CD4-positive, alpha-beta T cell treated with Interleukin-1 beta for 1 hour (primary cell): ENCODE results near the gene NCKAP5.

Source experiments
- DNase-seq, 2 donors: peaks; one replicate each; pipeline ENCODE4 v3.0.0-alpha.2; 2020 to 2022

NCKAP5 gene

DNA sequence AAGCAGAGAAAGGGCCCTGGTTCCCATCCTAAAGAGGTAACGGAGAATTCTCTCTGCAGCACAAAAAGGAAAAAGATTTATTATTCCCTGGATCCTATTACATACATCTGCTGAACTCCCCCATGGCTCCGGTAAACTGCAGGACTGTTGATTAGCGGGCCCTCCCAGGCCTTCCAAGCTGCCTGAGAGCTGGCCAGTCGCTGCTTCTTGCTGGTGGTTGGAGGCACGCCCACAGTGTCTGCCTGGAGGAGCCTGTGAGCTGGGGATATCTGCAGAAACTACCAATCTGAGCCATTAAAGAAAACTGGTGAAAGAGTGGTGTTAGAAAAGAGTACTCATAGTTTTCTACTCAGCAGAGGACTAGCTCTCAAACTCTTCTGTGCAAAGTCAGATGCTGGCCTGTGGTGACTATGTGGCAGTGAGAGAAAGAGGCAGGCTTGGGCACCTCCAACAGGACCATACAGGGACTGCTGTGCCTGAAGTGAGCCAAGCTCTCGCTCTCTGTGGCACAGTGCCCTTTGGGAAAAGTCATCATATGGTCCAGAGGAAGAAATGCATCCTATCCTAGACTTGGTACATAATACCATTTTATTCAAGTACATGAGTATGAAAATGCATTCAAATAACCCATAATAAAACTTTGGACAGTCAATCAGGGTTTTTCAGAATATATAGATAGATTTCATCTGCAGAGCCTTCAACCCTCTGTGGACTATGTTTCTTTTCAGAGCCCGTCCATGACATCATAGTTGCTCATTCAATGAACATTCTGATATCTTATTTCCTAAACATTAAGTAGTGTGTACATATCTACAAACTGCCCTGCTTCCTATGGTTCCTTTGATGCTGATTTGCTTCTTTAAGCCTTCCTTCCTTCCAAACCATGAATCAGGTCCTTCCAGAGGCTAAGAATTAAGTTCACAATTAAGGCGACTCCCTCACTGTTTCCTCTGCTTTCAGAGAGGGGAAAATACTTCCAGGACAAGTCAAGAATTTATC, 656.2 kb downstream of the NCKAP5 start:
- DNase-seq, result no peak

DNA sequence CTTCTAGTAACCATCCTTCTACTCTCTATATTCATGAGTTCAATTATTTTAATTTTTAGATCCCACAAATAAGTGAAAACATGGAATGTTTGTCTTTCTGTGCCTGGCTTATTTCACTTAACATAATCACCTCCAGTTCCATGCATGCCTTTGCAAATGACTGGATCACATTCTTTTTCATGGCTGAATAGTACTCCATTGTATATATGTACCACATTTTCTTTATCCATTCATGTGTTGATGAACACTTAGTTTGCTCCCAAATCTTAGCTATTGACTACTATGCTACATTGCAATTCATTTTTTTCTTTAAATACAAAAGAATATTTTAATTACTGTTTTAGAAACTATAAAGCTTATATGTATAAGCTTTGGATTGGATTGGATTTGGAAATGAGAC, 657.8 kb downstream of the NCKAP5 start:
- DNase-seq, result no peak

DNA sequence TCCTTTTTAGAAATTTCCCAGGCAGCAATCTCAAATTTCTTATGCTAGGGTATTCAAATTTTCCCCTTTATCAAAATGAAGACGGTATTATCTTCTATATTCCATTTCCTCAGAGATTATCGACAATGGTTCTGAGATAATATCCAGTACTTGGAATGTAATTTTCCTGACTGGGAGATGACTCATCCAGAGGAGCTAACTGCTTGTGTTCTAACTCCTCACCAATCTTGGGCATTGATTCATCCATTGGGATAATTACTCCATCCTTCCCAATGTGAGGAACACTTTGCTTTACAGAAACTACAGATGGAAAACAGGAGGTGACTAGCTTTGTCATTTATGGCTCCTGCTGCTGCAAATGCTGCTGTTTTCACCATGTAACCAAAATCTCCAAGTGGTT, 658.8 kb downstream of the NCKAP5 start:
- DNase-seq, result no peak

DNA sequence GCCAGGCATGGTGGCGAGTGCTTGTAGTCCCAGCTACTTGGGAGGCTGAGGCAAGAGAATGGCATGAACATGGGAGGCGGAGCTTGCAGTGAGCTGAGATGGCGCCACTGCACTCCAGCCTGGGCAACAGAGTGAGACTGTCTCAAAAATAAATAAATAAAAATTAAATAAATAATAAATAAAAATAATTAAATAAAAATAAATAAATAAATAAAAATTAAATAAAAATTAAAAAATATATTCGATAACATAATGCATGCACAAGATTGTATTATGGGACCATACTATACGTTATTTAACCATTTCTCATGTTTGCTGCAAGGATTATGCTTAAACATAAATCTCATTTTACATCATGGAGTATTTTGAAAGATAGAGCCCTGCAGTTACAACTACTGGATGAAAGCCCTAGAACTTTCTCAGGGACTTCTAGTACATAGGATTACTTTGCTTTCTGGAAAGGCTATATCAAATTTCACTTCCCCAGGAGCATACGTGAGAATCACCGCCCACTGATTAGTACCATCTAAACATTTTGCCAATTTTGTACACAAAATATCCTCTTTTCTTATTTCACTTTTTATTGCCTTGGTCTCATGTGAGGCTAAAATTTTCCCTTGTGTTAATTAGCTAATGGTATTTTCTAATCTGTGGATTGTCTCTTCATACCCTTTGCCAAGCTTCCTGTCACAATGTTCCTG, 664.0 kb downstream of the NCKAP5 start:
- DNase-seq, result no peak

DNA sequence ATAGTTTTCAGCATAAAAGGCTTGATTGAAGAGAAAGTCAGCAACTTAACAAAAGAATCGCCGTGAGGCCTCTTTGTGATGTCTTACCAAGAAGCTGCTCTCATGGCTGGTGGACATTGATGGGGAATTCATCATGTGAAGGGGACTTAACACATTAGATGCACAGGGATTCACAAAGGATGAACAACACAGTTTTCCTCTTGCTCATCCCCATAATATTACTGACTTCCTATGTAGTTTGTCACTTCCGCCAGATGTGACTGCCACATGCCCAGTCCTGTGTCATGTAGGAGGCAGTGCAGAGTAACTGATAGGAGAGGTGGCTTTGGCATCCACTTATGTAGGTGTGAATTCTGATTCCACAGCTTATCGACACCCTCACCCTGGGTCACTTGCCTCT, 665.6 kb downstream of the NCKAP5 start:
- DNase-seq, result no peak

DNA sequence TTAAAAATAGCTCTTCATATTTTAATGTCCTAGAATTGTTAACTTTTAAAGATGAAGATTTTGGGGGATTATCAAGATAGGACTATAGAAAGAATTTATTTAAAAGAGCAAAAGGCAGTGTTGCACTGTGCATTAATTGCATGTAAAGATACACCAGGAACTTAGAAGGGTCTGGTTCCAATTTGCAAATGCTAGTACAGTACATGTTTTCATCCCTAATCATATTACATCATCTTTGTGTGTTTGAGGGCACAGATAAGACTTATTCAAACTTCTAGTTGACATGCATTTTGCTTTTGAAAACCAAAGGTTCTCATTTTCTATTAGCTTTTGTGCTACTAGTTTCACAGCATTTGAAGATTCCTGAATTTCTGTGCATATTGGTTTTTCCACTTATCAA, 666.6 kb downstream of the NCKAP5 start:
- DNase-seq, result no peak

DNA sequence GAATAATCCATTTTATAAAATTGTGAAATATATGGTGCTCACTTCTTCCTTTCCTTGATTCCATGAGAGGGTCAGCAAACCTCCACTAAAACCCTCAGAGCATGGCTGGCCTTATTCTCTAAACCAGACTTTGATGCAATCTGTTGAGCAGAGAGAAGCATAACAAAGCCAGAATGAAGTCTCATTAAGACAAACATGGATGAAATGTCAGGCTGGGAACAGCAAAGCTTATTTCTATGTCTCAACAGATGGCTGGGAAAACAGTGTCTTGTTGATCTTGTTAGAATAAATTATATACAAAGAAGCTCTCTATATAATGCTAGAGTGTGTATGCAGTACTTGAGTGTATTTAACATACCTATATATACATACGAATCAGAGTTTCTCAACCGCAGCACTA, 671.2 kb downstream of the NCKAP5 start:
- DNase-seq, result no peak

DNA sequence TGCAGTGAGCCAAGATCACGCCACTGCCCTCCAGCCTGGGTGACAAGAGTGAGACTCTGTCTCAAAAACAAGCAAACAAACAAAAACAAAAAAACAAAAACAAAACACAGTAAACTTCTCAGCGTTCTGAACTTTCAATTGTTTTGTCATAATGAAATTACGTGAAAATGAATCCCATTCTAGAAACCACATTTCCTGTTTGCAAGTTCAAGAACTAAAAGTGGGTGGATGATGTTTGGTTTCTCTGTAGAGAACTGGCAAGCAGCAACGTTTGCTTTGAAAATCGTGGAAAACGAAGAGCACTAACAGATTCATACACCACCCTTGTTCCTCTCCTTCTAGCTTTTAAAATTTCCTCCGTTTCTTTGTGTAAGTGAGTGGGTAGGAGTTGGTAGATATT, 672.2 kb downstream of the NCKAP5 start:
- DNase-seq, result no peak

DNA sequence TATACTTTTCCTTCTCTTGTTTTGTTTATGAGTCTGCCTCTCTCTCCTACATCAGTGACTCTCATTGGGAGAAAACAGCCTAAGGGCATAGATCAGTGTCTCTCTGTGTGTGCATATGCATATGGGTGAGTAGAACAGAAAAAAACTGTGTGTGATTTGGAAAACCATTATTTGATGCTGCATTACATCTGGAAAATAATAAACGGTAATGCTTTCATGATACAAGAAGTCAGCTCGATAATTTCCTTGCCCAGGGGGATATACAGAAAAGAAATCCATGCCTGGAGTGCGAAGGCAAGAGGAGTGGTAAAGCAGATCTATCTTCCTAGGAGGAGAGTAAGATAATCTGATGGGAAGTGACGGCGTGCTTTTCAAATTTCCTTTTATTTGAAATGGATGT, 676.8 kb downstream of the NCKAP5 start:
- no peak for DNase-seq

DNA sequence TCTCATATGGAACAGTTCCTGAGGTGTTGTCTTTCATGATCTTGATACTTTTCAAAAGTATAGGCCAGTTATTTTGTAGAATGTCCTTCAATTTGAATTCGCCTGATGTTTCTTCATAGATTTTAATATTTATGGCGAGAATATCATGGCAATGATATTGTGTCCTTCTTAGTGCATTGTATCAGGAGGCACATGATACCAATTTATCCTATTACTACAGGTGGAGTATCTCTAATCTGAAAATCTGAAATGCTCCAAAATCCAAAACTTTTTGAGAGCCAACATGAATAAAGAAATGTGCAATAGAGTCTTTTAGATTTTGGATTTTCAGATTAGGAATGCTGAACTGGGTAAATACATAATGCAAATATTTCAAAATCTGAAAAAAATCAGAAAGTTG, 681.7 kb downstream of the NCKAP5 start:
- DNase-seq, result no peak

DNA sequence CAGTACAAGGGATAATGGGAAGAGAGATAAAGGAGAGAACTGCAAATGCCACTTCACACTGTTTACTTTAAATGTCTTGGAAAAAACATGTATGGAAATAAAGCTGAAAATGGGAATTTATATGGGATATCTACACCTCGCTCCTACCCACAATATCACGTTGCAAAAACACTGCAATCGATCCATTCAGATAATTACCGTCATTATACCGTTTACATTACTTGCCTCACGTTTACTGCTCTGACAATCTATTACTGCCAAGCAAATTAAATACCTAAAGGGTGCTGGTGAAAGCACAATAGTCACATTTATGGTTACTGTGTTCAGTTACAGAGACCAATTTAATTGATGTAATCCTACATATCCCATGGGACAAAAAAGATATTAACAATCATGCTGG, 683.6 kb downstream of the NCKAP5 start:
- DNase-seq, result no peak

DNA sequence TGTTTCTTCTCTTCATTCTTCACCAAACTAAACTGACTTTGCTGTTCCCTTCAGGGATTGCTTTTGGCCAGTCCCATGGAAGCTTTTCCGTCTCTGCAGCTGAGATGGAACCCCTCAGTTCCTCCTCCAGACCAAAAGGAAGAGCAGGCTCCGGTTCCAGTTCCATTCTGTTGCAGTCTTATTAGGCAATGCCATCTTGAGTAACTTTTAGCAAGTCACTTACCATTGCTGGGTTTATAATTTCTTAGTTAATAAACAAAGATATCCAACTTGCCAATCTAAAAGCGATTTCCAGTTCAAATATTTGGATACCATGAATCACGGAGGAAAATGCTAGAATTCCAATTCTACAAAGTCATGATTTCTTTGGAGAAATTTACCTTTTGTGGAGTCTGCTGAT, 684.0 kb downstream of the NCKAP5 start:
- no peak for DNase-seq

DNA sequence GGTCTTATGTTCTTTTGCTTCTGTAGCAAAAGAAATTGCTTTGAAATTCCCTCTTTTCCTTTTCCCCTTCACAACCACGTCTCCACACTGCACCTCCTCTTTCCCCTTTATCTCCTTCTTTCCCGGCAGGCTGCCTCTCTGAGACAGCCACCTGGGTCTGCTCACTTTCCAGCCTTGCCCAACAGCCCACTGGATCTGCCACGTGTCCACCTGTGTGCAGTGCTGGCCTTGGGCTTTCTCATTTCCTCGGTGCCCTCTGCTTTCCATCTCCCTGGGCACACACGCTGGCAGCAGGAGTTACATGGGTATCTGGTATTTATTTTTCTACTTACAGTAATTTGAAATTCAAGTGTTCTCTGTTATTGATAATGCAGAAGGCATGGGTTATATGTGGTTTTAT, 684.8 kb downstream of the NCKAP5 start:
- no peak for DNase-seq

DNA sequence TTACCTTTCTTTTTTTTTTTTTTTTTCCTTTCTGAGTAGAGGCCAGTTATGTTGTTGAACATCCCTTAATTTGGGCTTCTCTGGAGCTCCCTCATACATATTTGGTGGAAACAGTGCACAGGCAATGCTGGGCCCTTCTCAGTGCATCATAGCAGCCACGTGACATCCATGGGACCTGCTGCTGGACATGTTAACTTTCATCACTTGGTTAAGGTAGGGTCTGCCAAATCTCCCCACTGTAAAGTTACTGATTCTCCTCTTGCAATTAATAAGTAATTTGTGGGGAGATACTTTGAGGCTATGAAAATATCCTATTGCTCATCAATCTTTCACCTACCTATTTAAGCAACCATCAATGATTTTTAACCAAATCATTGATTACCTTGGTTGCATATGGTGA, 686.7 kb downstream of the NCKAP5 start:
- no peak for DNase-seq

DNA sequence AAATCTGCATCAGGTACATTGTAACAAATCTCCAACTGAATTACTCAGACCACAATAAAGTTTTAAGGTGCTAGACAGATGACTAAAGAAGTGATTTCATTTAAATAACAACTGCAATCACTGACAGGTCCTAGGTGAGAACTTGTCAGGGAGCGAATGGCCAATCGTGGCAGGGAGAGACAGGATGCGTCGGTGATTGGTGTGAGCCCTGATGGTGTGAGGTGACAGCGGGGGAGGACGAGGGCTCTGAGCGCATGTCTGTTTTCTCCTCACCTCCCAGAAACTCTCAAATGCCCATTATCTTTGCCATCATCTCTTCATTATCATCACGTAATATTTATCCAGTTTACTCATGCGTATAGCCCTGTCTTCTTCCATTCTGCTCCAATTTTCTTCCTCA, 690.3 kb downstream of the NCKAP5 start:
- DNase-seq, result no peak

DNA sequence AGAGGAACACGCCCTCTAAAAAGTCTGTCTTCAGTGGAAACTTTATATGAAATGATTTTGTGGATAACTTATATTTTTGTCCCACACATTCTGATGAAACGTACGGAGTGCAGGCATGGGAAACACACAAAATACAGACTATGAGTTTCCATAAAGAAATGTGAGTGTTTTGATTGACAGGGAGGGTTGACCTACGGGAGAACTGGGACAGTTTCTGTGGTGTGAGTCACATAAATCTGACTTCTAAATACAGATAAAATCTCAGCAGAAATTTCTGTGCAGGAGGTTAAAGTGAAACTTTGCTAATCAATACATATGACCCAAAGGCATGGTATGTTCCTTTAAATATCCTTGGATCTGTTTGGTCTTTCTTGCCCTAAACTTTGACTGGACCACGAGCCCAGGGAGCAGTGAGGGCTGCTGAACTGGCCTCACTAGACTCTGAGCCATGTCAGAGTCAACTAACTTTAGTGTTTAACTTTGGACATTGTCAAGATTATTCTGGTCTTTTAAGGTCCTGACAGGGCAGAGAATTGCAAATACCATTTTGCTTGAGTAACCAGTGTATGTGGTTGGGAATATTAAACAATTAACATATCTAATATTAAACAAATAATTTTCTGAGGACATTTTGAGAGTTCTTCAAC, 691.4 kb downstream of the NCKAP5 start:
- DNase-seq, result no peak

DNA sequence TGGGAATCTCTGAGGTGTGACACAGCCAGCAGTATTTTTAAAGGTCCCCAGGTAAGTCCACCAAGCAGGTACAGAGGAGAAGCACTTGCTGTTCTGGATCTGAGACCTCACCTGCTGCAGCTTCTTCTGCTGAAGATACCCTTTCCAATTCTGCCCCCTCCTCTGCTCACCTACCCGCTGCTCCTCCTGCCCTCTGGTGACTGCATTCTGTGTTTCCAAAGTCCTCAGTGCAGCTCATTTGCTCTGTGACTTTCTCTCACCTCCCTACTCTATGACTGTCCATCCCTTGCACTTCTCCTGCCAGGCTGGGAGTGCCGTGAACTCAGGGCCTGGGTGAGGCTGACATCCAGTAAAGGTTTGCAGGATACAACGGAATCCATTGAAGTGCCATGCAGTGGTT, 693.1 kb downstream of the NCKAP5 start:
- DNase-seq, result no peak

DNA sequence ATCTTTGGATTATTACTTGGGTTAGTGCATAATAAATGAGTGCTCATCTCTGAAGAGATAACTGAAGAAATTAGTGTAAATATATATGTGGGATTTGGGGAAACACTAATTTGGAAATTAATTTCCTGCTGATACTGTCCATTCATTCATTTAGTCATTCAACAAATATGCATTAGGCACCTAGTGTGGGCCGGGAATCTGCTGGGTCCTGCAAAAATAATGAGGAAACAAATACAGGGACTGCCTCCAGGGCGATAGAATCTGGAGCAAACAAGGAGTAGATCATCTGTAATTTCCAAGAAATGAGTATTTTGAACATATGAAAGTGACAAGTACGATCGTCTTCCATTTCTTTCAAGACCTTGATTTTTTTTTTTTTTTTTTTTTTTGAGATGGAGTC, 694.5 kb downstream of the NCKAP5 start:
- no peak for DNase-seq

DNA sequence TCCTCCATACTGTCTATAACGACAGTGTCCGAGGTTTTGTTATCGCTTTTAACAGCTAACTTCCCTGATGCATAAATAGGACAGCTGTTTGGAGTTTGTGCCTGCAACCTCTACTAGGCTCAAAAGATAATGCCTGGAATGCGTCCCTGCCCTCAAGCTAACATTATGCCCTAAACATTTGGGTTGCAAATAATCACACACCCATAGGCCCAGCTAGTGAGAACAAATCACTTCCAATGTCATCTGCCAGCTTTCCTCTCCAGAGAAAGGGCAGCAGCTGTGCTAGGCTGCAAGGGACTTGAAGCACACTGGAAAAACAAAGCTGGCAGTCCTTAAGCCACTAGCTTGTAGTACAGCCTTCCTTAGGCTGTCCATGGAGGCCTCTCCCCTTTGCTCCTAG, 696.4 kb downstream of the NCKAP5 start:
- DNase-seq, result no peak

DNA sequence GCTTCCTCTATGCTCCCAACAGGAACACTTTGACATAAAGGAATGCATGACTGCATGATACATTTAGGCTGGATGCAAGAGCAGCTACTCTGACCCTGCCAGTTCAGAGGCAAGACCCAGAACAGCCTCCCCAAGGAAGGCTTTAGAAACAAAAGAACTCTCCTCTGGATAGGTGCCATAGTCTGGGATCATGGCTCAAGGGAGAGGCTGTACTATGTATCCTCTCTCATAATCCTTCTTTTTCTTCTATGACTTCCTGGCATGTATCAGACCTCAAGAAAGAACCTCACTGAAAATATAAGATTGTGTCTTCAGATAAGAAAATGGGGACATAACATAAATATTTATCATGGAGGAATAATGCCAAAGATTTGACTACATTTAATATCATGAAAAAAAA, 704.3 kb downstream of the NCKAP5 start:
- DNase-seq, result no peak

DNA sequence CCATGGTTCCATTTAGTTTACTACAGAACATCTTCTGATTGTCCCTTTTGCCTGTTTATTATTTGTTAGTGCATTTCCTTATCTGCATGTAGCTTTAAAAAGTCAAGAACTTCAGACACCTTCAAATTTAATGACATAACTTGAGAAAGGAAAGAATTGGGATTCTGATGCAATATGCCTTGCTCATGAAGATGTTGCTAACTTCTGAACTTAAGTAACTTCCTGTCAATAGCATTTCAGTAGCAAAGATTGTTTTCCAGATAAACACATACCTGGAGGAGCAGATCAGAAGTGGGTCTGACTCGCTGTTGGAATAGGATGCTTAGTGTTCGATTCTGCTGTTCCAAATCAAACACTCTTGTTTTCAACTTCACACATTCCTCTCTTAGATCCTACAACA, 708.0 kb downstream of the NCKAP5 start:
- DNase-seq, result no peak

DNA sequence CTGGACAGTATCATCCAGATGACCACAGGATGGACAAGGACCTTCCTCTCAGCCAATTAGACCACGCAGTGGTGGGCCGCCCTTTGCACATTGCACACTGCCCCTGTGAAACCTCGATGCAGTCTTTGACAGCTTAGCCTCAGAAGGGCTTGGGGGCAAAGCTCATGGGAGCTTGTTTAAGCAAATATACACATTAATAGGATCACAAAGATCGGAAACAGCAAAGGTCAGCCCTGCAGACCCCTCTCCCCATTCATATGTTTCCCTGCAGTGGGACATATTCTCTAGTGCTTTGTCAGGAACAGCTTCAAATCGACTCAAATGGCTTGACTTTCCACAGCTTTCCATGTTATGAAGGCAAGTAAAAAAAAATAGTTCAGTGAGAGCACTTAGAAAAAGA, 708.7 kb downstream of the NCKAP5 start:
- DNase-seq, result no peak

DNA sequence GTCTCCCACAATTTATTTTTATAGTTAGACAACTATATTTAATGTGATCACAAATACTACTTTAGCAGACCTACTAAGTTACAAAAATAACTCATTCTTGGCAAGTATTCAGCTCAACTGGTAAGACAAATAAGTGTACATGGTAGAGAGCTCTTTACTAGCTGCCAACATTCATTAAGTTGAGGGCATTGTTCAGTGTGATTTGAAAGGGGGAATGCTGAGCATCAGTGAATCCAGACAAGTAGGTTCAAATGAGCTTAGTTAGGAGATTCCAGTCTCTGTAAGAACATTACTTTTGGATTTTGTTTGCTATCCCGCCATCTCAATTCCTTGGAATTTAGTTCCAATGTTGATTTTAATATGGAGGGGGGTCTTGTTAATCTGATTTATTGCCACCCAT, 710.9 kb downstream of the NCKAP5 start:
- no peak for DNase-seq

DNA sequence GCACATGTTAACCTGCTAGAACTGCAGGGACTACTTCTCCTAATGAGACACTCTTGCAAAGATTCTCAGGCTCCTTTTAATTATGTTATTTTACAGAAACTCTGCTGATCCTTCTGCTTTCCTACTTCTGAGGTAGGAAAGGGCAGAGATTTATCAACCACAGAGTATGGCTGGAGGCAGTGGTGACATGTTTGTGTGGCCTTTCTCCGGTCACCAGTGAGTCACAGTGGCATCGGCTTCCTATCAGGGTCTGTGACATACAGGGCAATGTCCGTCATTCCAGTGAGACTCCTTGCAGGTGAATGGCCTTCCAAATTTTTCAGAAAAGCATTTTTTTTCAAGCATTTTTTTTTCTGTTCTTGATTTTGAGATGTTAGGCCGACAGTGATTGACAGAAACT, 717.6 kb downstream of the NCKAP5 start:
- DNase-seq, result no peak
